Muscle of leg (tissue), 16 donors: ENCODE results near the gene TMEM161B. TPM values are rescaled to one million over a fixed set of nuclear protein-coding genes. Genes with fewer than 3 reads are reported as not detected.

Experiments used
- DNase-seq: peaks from one replicate; pipeline ENCODE4 v3.0.0; 2013
- H3K27ac ChIP-seq: one replicate; pipeline ENCODE4 v1.5.1; 2013; ENCODE audit warnings: mild to moderate bottlenecking, low read length, control low read depth
- H3K27me3 ChIP-seq: one replicate; pipeline ENCODE4 v1.6.1; 2013; ENCODE audit warnings: low read length; ENCODE audit not compliant: control insufficient read depth, insufficient read depth
- H3K36me3 ChIP-seq: one replicate; pipeline ENCODE4 v1.6.1; 2013; ENCODE audit warnings: low read length; ENCODE audit not compliant: control insufficient read depth, insufficient read depth
- H3K4me1 ChIP-seq: one replicate; pipeline ENCODE4 v1.6.1; 2013; ENCODE audit warnings: low read length; ENCODE audit not compliant: control insufficient read depth, insufficient read depth
- H3K4me3 ChIP-seq: one replicate; pipeline ENCODE4 v1.5.1; 2013; ENCODE audit warnings: low read length, control low read depth
- H3K9me3 ChIP-seq: replicated peaks from 2 replicates; pipeline ENCODE4 v1.6.1; 2013; ENCODE audit warnings: low read depth, low read length; ENCODE audit not compliant: control insufficient read depth
- WGBS: methylation state at CpG from one replicate; pipeline ENCODE4 v1.1.5; 2013; ENCODE audit warnings: missing lambda C conversion rate; ENCODE audit not compliant: insufficient coverage; 5-methylcytosine and 5-hydroxymethylcytosine counted together
- long read RNA-seq, 11 donors: transcript quantifications; one replicate each; lab custom pipeline, GENCODE V29; 2026
- polyA plus RNA-seq, 8 donors: library from polyadenylated mRNA; unstranded; fragments of 120-200 nt; gene quantifications; one replicate each; pipeline versions ENCODE4 v1.2.1 to v1.2.3, GENCODE V29; 2013; ENCODE audit warnings: inconsistent platforms in 1 of 8, low replicate concordance in 1 of 8; ENCODE audit not compliant: insufficient read length in 8 of 8, insufficient read depth in 1 of 8
- total RNA-seq: library from RNA; stranded (reverse); fragments of 120-200 nt; gene quantifications from one replicate; pipeline ENCODE4 v1.2.4, GENCODE V29; 2013

TMEM161B gene
- total RNA-seq (16.5 TPM), polyA plus RNA-seq (10 to 100 TPM; 10.4 to 13.6 (median 11.2) TPM)
- long read RNA-seq, donor 1, result 0 reads
- long read RNA-seq, donor 2, result 0 reads
- long read RNA-seq, donor 3, partial matches to known transcripts, result 0 of 2 reads
- long read RNA-seq, donor 3, other reads (novel, unspliced or antisense), result 0 of 2 reads
- long read RNA-seq, donor 4, partial matches to known transcripts, result 0 of 1 reads
- long read RNA-seq, donor 4, other reads (novel, unspliced or antisense), result 0 of 1 reads
- long read RNA-seq, donor 5, partial matches to known transcripts, result 0 of 1 reads
- long read RNA-seq, donor 5, other reads (novel, unspliced or antisense), result 0 of 1 reads
- long read RNA-seq, donor 6, partial matches to known transcripts, result 0 of 2 reads
- long read RNA-seq, donor 6, other reads (novel, unspliced or antisense), result 0 of 2 reads
- long read RNA-seq, donor 7, partial matches to known transcripts, result 10 of 12 reads
- long read RNA-seq, donor 7, other reads (novel, unspliced or antisense), result 0 of 12 reads
- long read RNA-seq, donor 8, result 0 reads
- long read RNA-seq, donor 9, partial matches to known transcripts, result 0 of 1 reads
- long read RNA-seq, donor 9, other reads (novel, unspliced or antisense), result 0 of 1 reads
- long read RNA-seq, donor 10, result 0 reads
- long read RNA-seq, donor 11, partial matches to known transcripts, result 6 of 8 reads
- long read RNA-seq, donor 11, other reads (novel, unspliced or antisense), result 0 of 8 reads

GRCh38 chr5:88268385-88269184 is at the start of gene TMEM161B:
TMEM161B (minus strand) TSS chr5:88268845; CDS start chr5:88268723, 122 bp downstream.
- Histone ChIP-seq H3K9me3 (peaks cover 9% of the 10 kb centered on the region), H3K36me3 (peaks cover 7% of the 10 kb centered on the region), H3K27ac (peak within 1 kb of the TSS; percentile 59), H3K4me3 (peak within 1 kb of the TSS; percentile 96), H3K4me1 (peaks cover 7% of the 10 kb centered on the region), H3K27me3 (no peaks in the 10 kb centered on the region)
- peak; percentile 93 for DNase-seq
- WGBS, result 0% methylated on average over 30 of the region's 46 CpGs

DNA sequence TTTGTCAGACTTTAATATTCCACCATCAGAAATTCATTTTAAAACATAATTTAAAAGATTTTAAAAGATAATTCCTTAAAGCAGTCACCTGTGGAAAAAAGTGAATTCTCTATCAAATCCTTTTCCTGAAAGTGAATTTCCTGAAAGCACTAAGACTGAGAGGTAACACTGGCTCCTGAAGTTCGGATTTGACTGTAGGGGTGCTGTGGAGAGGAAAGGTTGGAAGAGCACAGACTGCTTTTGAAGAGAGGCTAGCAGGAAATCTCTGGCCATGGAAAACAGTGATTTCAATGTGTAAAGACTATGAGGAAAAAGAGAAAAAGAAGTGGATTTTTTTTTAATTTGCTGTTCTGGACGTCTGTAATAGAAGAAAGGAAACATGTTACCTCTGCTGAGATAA is 35.7 kb upstream of the TMEM161B start:
- Histone ChIP-seq H3K36me3 (no peaks in the 10 kb centered on the region), H3K9me3 (no peaks in the 10 kb centered on the region), H3K4me1 (no peaks in the 10 kb centered on the region), H3K4me3 (no peak overlapping the region), H3K27ac (no peak overlapping the region), H3K27me3 (no peaks in the 10 kb centered on the region)
- no peak for DNase-seq
- 14% methylated on average over 2 of the region's 2 CpGs for WGBS

DNA sequence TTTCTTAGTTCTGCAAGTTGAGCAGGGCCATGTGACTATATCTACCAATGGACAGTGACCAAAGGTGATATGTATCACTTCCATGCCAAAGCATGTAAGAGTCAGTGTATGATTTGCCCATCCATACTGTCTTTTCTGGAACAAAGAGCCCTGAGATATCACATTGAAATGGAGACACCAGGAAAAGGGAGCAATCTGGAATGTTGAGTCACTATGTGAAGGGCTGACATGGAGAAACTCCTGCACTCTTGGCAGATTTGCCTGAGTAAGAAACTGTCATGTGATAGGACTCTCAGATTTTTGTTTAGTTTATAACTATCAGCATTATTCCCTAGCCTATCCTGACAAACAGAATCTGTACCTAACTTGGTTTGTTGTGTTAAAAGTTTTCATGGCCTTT is 29.8 kb upstream of the TMEM161B start:
- no peak for DNase-seq
- no peak overlapping the region for H3K27ac ChIP-seq

DNA sequence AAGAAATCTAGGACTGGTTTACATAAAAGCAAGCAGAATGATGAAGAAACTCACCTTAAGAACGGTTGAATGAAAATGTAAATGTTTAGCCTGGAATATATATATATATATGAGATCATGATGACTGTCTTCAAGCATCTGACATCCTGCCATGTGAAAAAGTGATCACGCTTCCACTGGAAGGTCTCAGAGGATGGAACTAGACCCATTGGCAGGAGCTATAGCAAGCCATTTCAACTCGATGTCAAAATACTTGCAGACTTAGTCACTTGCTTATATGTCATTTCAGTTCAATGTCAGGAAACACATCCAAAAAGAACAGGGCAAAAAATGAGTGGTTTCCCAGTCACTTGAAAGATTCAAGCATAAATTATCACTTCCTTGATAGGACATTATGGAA is 22.2 kb upstream of the TMEM161B start:
- Histone ChIP-seq H3K36me3 (peaks cover 2% of the 10 kb centered on the region), H3K27ac (no peak overlapping the region), H3K27me3 (no peaks in the 10 kb centered on the region), H3K4me3 (no peak overlapping the region), H3K4me1 (no peaks in the 10 kb centered on the region), H3K9me3 (peaks cover 2% of the 10 kb centered on the region)
- peak; percentile 14 for DNase-seq
- 33% methylated on average over 1 of the region's 3 CpGs for WGBS

More for the DNA sequence above, 29.8 kb upstream of the TMEM161B start:
- Histone ChIP-seq H3K4me3 (no peak overlapping the region), H3K36me3 (no peaks in the 10 kb centered on the region), H3K9me3 (peaks cover 2% of the 10 kb centered on the region), H3K27me3 (no peaks in the 10 kb centered on the region), H3K4me1 (no peaks in the 10 kb centered on the region)

DNA sequence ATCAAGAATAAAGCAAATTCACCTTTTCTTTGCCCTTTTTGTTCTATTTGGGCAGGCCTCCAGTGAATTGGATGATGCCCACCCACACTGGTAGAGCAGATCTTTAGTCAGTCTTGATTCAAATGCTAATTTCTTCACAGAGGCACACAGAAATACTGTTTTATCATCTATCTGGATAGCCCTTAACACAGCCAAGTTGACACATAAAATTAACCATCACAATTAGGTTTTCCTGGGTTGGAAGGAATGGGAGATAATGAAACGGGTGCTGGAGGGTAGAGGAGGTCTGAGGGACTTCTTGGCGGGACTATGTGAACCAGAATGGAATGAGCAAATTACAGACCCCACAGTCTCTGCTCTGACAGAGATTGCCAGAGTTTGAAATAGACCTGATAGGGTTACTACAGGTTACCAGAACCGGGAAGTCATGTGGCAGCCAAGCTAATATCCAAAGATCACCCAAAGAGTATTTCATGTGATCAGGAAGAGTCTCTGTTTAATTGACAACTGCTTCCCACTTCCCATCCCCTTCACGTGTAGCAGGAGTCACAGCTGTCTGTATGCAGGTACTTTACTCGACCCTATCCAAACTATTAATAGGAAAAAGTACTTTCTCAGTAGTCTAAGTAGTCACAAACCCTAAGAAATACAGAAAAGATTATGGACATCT is 20.0 kb upstream of the TMEM161B start:
- Histone ChIP-seq H3K4me1 (no peaks in the 10 kb centered on the region), H3K4me3 (no peak overlapping the region), H3K27ac (no peak overlapping the region), H3K36me3 (peaks cover 2% of the 10 kb centered on the region), H3K9me3 (no peaks in the 10 kb centered on the region), H3K27me3 (no peaks in the 10 kb centered on the region)
- 83% methylated on average over 2 of the region's 5 CpGs for WGBS
- DNase-seq, result no peak

GRCh38 chr5:88287846-88288527 is 19.3 kb upstream of the TMEM161B start:
- WGBS, result no CpG with 5 or more reads among the region's 4 CpGs

DNA sequence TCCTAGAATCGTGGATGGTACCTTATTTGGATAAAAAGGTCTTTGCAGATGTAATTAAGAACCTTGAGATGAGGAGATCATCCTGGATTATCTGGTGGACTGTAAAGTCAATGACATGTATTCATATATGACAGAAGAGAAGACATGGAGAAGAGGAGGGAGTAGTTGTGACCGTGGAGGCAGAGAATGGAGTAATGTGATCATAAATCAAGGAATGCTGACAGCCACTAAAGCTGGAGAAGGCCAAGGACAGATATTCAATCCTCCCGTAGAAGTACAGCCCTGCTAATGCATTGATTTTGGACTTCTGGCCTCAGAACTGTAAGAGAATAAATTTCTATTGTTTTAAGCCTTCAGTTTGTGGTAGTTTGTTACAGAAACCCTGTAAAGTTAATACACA is 18.7 kb upstream of the TMEM161B start:
- H3K27me3 ChIP-seq, result no peaks in the 10 kb centered on the region
- H3K4me1 ChIP-seq, result no peaks in the 10 kb centered on the region
- WGBS, result 23% methylated on average over 1 of the region's 3 CpGs
- no peak overlapping the region for H3K4me3 ChIP-seq
- peaks cover 2% of the 10 kb centered on the region for H3K36me3 ChIP-seq
- no peaks in the 10 kb centered on the region for H3K9me3 ChIP-seq
- no peak overlapping the region for H3K27ac ChIP-seq
- no peak for DNase-seq

More at GRCh38 chr5:88287846-88288527, 19.3 kb upstream of the TMEM161B start:
- Histone ChIP-seq H3K9me3 (no peaks in the 10 kb centered on the region), H3K27me3 (no peaks in the 10 kb centered on the region), H3K36me3 (peaks cover 2% of the 10 kb centered on the region), H3K4me1 (no peaks in the 10 kb centered on the region), H3K27ac (no peak overlapping the region), H3K4me3 (no peak overlapping the region)
- DNase-seq, result no peak

GRCh38 chr5:88283690-88284089 is 15.0 kb upstream of the TMEM161B start:
- H3K4me1 ChIP-seq, result no peaks in the 10 kb centered on the region
- H3K4me3 ChIP-seq, result no peak overlapping the region
- no peaks in the 10 kb centered on the region for H3K9me3 ChIP-seq
- no peak overlapping the region for H3K27ac ChIP-seq
- H3K27me3 ChIP-seq, result no peaks in the 10 kb centered on the region
- peaks cover 2% of the 10 kb centered on the region for H3K36me3 ChIP-seq
- DNase-seq, result no peak

GRCh38 chr5:88281322-88281721 is 12.7 kb upstream of the TMEM161B start:
- WGBS, result 100% methylated on average over 1 of the region's 3 CpGs

More at GRCh38 chr5:88281322-88281721, 12.7 kb upstream of the TMEM161B start:
- Histone ChIP-seq H3K4me3 (no peak overlapping the region), H3K4me1 (no peaks in the 10 kb centered on the region), H3K27me3 (no peaks in the 10 kb centered on the region), H3K9me3 (no peaks in the 10 kb centered on the region), H3K27ac (no peak overlapping the region), H3K36me3 (no peaks in the 10 kb centered on the region)
- DNase-seq, result no peak
